Calu3 (cell line): ENCODE results near the gene AJAP1. TPM values are rescaled to one million over a fixed set of nuclear protein-coding genes. Genes with fewer than 3 reads are reported as not detected.

Source experiments
- BruUV-seq: library from RNA; stranded (reverse); fragments of 400-500 nt; replicated peaks from 2 replicates; lab custom pipeline; 2021; lab: Mats Ljungman, UMichigan
- CTCF ChIA-PET: fragments of 300-600 bp; sonication (Branson Sonifier 250); formaldehyde crosslinking; loops from one replicate; lab custom pipeline; 2022; ENCODE audit warnings: antibody characterized with exemption; lab: Charles Lee
- DNase-seq: peaks from one replicate; pipeline ENCODE4 v3.0.0; 2022
- H3K27ac Mint-ChIP-seq: one replicate; pipeline ENCODE4 v1.8.0; 2022; ENCODE audit warnings: mixed read lengths; ENCODE audit not compliant: unreplicated experiment
- H3K27me3 Mint-ChIP-seq: one replicate; pipeline ENCODE4 v1.8.0; 2022; ENCODE audit warnings: mixed read lengths; ENCODE audit not compliant: unreplicated experiment
- H3K36me3 Mint-ChIP-seq: one replicate; pipeline ENCODE4 v1.8.0; 2022; ENCODE audit warnings: mild to moderate bottlenecking, moderate library complexity, mixed read lengths; ENCODE audit not compliant: insufficient read depth, unreplicated experiment
- H3K4me1 Mint-ChIP-seq: one replicate; pipeline ENCODE4 v1.8.0; 2022; ENCODE audit warnings: mild to moderate bottlenecking, low read depth, mixed read lengths; ENCODE audit not compliant: unreplicated experiment
- H3K4me3 Mint-ChIP-seq: one replicate; pipeline ENCODE4 v1.8.0; 2022; ENCODE audit warnings: mild to moderate bottlenecking, low read depth, moderate library complexity, mixed read lengths; ENCODE audit not compliant: unreplicated experiment
- H3K9me3 Mint-ChIP-seq: one replicate; pipeline ENCODE4 v1.8.0; 2022; ENCODE audit warnings: low read depth, mixed read lengths; ENCODE audit not compliant: unreplicated experiment
- intact Hi-C: fragments of 100-400 bp; cut with micrococcal nuclease; formaldehyde crosslinking; loops from one replicate; pipeline ENCODE4 v1.10.0; 2022; ENCODE audit not compliant: unreplicated experiment
- total RNA-seq: library from RNA; stranded (reverse); gene quantifications from 2 replicates; pipeline ENCODE4 v1.2.3, GENCODE V29; 2022
- TF ChIP-seq, protein P1 (sequence below): fragments of 200-600 bp; IDR thresholded peaks from one replicate; pipeline ENCODE4 v1.8.0; 2022; ENCODE audit warnings: antibody characterized with exemption; ENCODE audit not compliant: unreplicated experiment

Gene AJAP1
- total RNA-seq, 1 experiment from 2014 or later: not detected

DNA sequence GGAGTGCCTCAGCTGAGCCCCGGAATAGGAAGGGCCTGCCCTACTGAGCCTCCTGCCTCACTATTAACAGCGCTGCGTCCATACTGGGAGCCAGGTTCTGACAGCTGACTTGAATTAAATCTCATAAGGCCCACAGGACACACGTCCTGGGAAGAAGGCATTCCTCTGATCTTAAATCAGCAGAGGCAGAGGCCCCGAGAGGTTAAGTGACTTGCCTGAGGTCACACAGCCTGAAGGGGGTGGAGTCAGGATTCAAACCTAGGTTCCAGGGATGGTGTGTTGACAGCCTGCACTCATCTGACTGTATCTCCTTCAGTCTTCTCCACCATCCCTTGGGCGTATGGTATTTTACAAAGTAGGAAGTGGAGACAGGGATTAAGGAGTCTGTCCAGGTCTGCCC lies 79.8 kb downstream of the AJAP1 start:
- no peak for DNase-seq
- TF ChIP-seq, protein P1, sequence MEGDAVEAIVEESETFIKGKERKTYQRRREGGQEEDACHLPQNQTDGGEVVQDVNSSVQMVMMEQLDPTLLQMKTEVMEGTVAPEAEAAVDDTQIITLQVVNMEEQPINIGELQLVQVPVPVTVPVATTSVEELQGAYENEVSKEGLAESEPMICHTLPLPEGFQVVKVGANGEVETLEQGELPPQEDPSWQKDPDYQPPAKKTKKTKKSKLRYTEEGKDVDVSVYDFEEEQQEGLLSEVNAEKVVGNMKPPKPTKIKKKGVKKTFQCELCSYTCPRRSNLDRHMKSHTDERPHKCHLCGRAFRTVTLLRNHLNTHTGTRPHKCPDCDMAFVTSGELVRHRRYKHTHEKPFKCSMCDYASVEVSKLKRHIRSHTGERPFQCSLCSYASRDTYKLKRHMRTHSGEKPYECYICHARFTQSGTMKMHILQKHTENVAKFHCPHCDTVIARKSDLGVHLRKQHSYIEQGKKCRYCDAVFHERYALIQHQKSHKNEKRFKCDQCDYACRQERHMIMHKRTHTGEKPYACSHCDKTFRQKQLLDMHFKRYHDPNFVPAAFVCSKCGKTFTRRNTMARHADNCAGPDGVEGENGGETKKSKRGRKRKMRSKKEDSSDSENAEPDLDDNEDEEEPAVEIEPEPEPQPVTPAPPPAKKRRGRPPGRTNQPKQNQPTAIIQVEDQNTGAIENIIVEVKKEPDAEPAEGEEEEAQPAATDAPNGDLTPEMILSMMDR: no peak
- intact Hi-C loops: no loop called here
- H3K9me3 Mint-ChIP-seq: peaks cover 4% of the 10 kb centered on the region
- no TSS peak for BruUV-seq
- CTCF ChIA-PET: no interaction called here
- H3K4me1 Mint-ChIP-seq: no peaks in the 10 kb centered on the region
- H3K27me3 Mint-ChIP-seq: no peaks in the 10 kb centered on the region
- H3K4me3 Mint-ChIP-seq: no peak overlapping the region
- H3K27ac Mint-ChIP-seq: no peak overlapping the region
- no peaks in the 10 kb centered on the region for H3K36me3 Mint-ChIP-seq

DNA sequence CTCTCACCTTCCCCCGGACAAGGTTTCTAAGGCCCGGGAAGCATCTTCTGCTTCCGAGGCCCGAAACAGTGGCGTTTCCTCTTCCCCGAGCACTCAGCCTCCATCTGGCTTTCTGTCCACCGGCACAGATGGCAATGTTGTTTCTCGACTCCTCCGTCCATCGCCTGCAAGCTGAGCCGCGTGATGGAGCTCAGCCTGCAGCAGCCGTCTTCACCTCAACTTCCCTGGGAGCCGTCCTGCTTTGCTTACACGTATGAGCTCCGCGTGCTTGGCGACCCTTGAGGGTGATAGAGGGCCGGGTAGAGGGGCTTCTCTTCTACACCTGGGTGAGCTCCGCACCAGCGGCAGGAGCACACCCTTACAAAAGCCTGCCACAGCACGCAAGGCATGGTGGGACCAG lies 80.4 kb downstream of the AJAP1 start:
- peaks cover 4% of the 10 kb centered on the region for H3K9me3 Mint-ChIP-seq
- TF ChIP-seq, protein P1: no peak
- DNase-seq: no peak
- intact Hi-C loops: no loop called here
- CTCF ChIA-PET: no interaction called here
- H3K27ac Mint-ChIP-seq: no peak overlapping the region
- H3K27me3 Mint-ChIP-seq: no peaks in the 10 kb centered on the region
- no peak overlapping the region for H3K4me3 Mint-ChIP-seq
- no peaks in the 10 kb centered on the region for H3K4me1 Mint-ChIP-seq
- no peaks in the 10 kb centered on the region for H3K36me3 Mint-ChIP-seq
- no TSS peak for BruUV-seq

DNA sequence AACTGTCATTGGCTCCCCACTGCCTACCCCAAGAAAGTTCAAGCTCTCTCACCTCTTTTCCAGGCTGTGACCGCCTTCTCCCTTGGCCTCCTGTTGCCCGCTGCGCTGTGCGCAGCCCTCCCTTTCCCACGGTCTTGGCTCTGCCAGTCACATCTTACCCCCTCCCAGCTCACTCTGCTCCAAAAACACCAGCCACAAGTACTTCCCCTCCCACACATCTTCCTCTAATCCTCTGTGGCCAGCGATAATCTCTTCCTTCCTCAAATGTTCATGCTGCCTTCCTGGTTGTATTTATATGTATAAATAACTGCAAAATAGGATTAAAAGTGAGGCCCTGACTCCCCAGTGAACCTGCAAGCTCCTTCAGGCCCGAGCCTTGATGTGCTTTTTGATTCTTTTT lies 81.8 kb downstream of the AJAP1 start:
- Mint-ChIP-seq H3K9me3 (peaks cover 2% of the 10 kb centered on the region), H3K27ac (no peak overlapping the region), H3K4me1 (no peaks in the 10 kb centered on the region), H3K36me3 (no peaks in the 10 kb centered on the region), H3K4me3 (no peak overlapping the region), H3K27me3 (no peaks in the 10 kb centered on the region)
- CTCF ChIA-PET: no interaction called here
- BruUV-seq: no TSS peak
- intact Hi-C loops: no loop called here
- no peak for DNase-seq
- TF ChIP-seq, protein P1: no peak

DNA sequence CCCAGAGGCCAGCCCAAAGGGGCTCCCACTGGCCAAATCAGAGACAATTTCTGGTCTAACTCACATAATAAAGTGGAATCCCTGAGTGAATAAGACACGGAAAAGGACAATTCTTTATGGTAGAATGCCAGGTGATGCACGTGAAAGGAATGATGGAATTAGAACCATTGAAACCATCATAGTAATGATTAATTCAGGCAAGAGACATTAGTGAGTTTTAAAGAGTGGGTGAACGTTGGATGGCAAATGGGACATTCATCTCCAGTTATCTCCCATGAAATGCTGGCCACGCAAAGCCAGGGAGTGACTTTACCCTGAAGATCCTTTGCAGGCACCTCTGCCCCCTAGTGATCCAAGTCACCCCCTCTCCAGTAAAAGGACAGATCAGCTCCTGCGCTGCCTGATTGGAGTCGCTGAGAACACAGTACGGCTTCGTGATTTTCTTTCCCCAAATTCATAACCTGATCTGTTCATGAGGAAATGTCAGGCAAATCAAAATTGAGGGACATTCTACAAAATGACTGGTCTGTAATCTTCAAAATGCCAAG lies 87.5 kb downstream of the AJAP1 start:
- no peaks in the 10 kb centered on the region for H3K4me1 Mint-ChIP-seq
- DNase-seq: no peak
- BruUV-seq: no TSS peak
- H3K4me3 Mint-ChIP-seq: no peak overlapping the region
- CTCF ChIA-PET: no interaction called here
- TF ChIP-seq, protein P1: no peak
- H3K36me3 Mint-ChIP-seq: no peaks in the 10 kb centered on the region
- no peaks in the 10 kb centered on the region for H3K27me3 Mint-ChIP-seq
- no peak overlapping the region for H3K27ac Mint-ChIP-seq
- peaks cover 5% of the 10 kb centered on the region for H3K9me3 Mint-ChIP-seq
- intact Hi-C loops: no loop called here
